ENCODE measurements around the gene GRIN2D. TPM values are rescaled to one million over a fixed set of nuclear protein-coding genes. Genes with fewer than 3 reads are reported as not detected.

GRIN2D gene
- polyA plus RNA-seq, 1 donor from 2014 or later, result 1.8 TPM

GRCh38 chr19:48405850-48406249 is 12.4 kb downstream of the GRIN2D start:
- Histone ChIP-seq H3K79me2 (replicated peaks; ENCODE audit: insufficient read depth, low read length) (no peaks in the 10 kb centered on the region), H3K27ac (ENCODE audit: low read length) (no peak overlapping the region), H3K27me3 (ENCODE audit: insufficient read depth, low read depth, low read length) (no peaks in the 10 kb centered on the region), H3F3A (ENCODE audit: insufficient read depth, low read length, poor library complexity, severe bottlenecking) (no peaks in the 10 kb centered on the region), H4K20me1 (ENCODE audit: insufficient read depth) (no peaks in the 10 kb centered on the region), H3K36me3 (ENCODE audit: insufficient read depth, low read length) (no peaks in the 10 kb centered on the region), H3K9me2 (ENCODE audit: insufficient read depth, low read length) (no peaks in the 10 kb centered on the region), H3K9ac (ENCODE audit: low read length) (no peak overlapping the region), H3K4me3 (ENCODE audit: low read length) (no peak overlapping the region), H3K4me2 (ENCODE audit: low read length) (no peak overlapping the region), H3K9me3 (ENCODE audit: low read length) (no peaks in the 10 kb centered on the region), H2AFZ (ENCODE audit: low read depth, low read length) (no peak overlapping the region)
- no peak for TF ChIP-seq EZH2 (IDR thresholded peaks at IDR 0.05; ENCODE audit: borderline replicate concordance, insufficient read depth, low read length, poor library complexity, severe bottlenecking)
- TF ChIP-seq RAD21 (conservative IDR thresholded peaks at IDR 0.05), result no peak
- no peak for TF ChIP-seq EP300 (conservative IDR thresholded peaks at IDR 0.05; ENCODE audit: poor library complexity, severe bottlenecking)
- TF ChIP-seq POLR2AphosphoS5 (IDR thresholded peaks at IDR 0.05), result no peak
- TF ChIP-seq CTCF (IDR thresholded peaks at IDR 0.05; ENCODE audit: poor library complexity, severe bottlenecking), result no peak
- TF ChIP-seq TAF1 (IDR thresholded peaks at IDR 0.05; ENCODE audit: low read depth), result no peak
- no peak for TF ChIP-seq REST (IDR thresholded peaks at IDR 0.05; ENCODE audit: borderline replicate concordance)
- no peak for TF ChIP-seq MXI1 (conservative IDR thresholded peaks at IDR 0.05; ENCODE audit: poor library complexity, severe bottlenecking)
- TF ChIP-seq SMC3 (conservative IDR thresholded peaks at IDR 0.05; ENCODE audit: poor library complexity), result no peak

GRCh38 chr19:48413879-48414587 is 20.6 kb downstream of the GRIN2D start:
- no peak overlapping the region for H3K4me3 ChIP-seq (ENCODE audit: low read length)
- TF ChIP-seq EZH2 (IDR thresholded peaks at IDR 0.05; ENCODE audit: borderline replicate concordance, insufficient read depth, low read length, poor library complexity, severe bottlenecking) (no peak), REST (IDR thresholded peaks at IDR 0.05; ENCODE audit: borderline replicate concordance) (no peak), CTCF (IDR thresholded peaks at IDR 0.05; ENCODE audit: poor library complexity, severe bottlenecking) (no peak), POLR2AphosphoS5 (IDR thresholded peaks at IDR 0.05) (no peak), SMC3 (conservative IDR thresholded peaks at IDR 0.05; ENCODE audit: poor library complexity) (no peak), TAF1 (IDR thresholded peaks at IDR 0.05; ENCODE audit: low read depth) (no peak), RAD21 (conservative IDR thresholded peaks at IDR 0.05) (no peak), EP300 (conservative IDR thresholded peaks at IDR 0.05; ENCODE audit: poor library complexity, severe bottlenecking) (no peak), MXI1 (conservative IDR thresholded peaks at IDR 0.05; ENCODE audit: poor library complexity, severe bottlenecking) (no peak)

More at GRCh38 chr19:48413879-48414587, 20.6 kb downstream of the GRIN2D start:
- no peak overlapping the region for H3K4me2 ChIP-seq (ENCODE audit: low read length)
- no peaks in the 10 kb centered on the region for H3K27me3 ChIP-seq (ENCODE audit: insufficient read depth, low read depth, low read length)
- no peaks in the 10 kb centered on the region for H3K9me3 ChIP-seq (ENCODE audit: low read length)
- H4K20me1 ChIP-seq (ENCODE audit: insufficient read depth), result no peaks in the 10 kb centered on the region
- no peak overlapping the region for H3K27ac ChIP-seq (ENCODE audit: low read length)
- H2AFZ ChIP-seq (ENCODE audit: low read depth, low read length), result no peak overlapping the region
- H3K9me2 ChIP-seq (ENCODE audit: insufficient read depth, low read length), result no peaks in the 10 kb centered on the region
- H3K36me3 ChIP-seq (ENCODE audit: insufficient read depth, low read length), result peaks cover 7% of the 10 kb centered on the region
- no peaks in the 10 kb centered on the region for H3K79me2 ChIP-seq (replicated peaks; ENCODE audit: insufficient read depth, low read length)
- H3F3A ChIP-seq (ENCODE audit: insufficient read depth, low read length, poor library complexity, severe bottlenecking), result no peaks in the 10 kb centered on the region
- no peak overlapping the region for H3K9ac ChIP-seq (ENCODE audit: low read length)
